Measurements from ENCODE around the gene AHCY. TPM values are rescaled to one million over a fixed set of nuclear protein-coding genes. Genes with fewer than 3 reads are reported as not detected.
"Not testable (repeated sequence)": the region's sequence is repeated elsewhere in the genome, so short reads cannot be mapped to it uniquely, and the experiment has no call there.

Gene AHCY
- total RNA-seq, 6 donors from 2014 or later: 41.9 to 76.8 (median 58.6) TPM

DNA sequence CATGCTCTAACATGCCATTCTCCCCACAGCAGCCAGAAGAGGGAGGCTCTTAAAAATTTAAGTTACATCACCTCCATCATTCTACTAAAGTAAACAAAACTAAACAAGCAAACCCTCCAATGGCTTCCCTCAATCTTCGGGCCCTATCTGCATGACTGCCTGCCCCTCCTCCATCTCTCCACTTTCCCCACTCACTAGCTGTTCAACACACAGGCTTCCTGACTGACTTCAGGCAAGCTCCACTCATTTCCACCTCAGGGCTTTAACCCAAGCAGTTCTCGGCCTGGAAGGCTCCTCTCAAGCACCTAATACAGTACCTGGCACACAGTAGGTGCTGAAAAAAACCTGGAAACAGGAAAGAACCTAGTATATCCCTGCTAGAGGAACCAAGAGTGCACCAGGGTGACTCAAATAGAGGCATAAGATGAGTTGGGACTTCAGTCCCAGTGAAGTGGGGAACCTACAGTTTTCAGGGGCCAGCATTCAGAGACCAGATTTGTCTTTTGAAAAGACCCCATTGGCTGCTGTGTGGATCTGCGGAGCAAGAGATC, 2.8 kb downstream of the AHCY start:
- Histone ChIP-seq H3K4me3 (no peak overlapping the region), H3K36me3 (no peaks in the 10 kb centered on the region), H3K27ac (no peak overlapping the region), H3K27me3 (no peaks in the 10 kb centered on the region), H3K4me1 (peaks cover 17 to 31% (median 26%) of the 10 kb centered on the region in 4 donors), H3K9me3 (no peaks in the 10 kb centered on the region)
- WGBS, 2 donors: 77 to 89% methylated on average over 3 of the region's 3 CpGs
- ATAC-seq (ENCODE audit: low FRiP score in 2 of 2): no peak
- TF ChIP-seq POLR2AphosphoS5 (IDR thresholded peaks at IDR 0.05) (no peak), EP300 (IDR thresholded peaks at IDR 0.05) (no peak), CTCF (IDR thresholded peaks at IDR 0.05) (no peak), POLR2A (IDR thresholded peaks at IDR 0.05) (no peak)
- DNase-seq: peak in 1 of 2 donors; percentile 49

- 80 to 84% methylated on average over 11 of the region's 11 CpGs for WGBS, 2 donors
- H3K4me3 ChIP-seq: no peak overlapping the region
- no peak for DNase-seq
- no peaks in the 10 kb centered on the region for H3K27me3 ChIP-seq
- no peak overlapping the region for H3K27ac ChIP-seq
- H3K4me1 ChIP-seq: peaks cover 17 to 31% (median 26%) of the 10 kb centered on the region in 4 donors
- no peak for ATAC-seq (ENCODE audit: low FRiP score in 2 of 2)
- H3K36me3 ChIP-seq: peaks cover 0 to 2% (median 0%) of the 10 kb centered on the region in 4 donors
- H3K9me3 ChIP-seq: no peaks in the 10 kb centered on the region
- TF ChIP-seq CTCF (IDR thresholded peaks at IDR 0.05) (no peak), EP300 (IDR thresholded peaks at IDR 0.05) (no peak), POLR2A (IDR thresholded peaks at IDR 0.05) (no peak), POLR2AphosphoS5 (IDR thresholded peaks at IDR 0.05) (no peak)
Measured at GRCh38 chr20:34299556-34300255, 3.4 kb downstream of the AHCY start.

GRCh38 chr20:34298294-34298784, 4.8 kb downstream of the AHCY start:
- not testable (repeated sequence) for ATAC-seq (ENCODE audit: low FRiP score in 2 of 2); H3K4me3 ChIP-seq; DNase-seq; H3K27ac ChIP-seq; H3K9me3 ChIP-seq; H3K27me3 ChIP-seq
- 53 to 96% methylated on average over 5 to 12 of the region's 15 CpGs for WGBS, 2 donors
- peaks cover 0 to 16% (median 9%) of the 10 kb centered on the region in 4 donors for H3K36me3 ChIP-seq
- peaks cover 14 to 29% (median 26%) of the 10 kb centered on the region in 4 donors for H3K4me1 ChIP-seq
- TF ChIP-seq CTCF (IDR thresholded peaks at IDR 0.05): peak in 2 of 6 experiments; percentile 11 to 31

GRCh38 chr20:34296468-34296867, 6.7 kb downstream of the AHCY start:
- no peak overlapping the region for H3K27ac ChIP-seq
- H3K4me1 ChIP-seq: peaks cover 8 to 18% (median 15%) of the 10 kb centered on the region in 4 donors
- H3K4me3 ChIP-seq: no peak overlapping the region
- no peak for DNase-seq
- ATAC-seq (ENCODE audit: low FRiP score in 2 of 2): no peak
- no peaks in the 10 kb centered on the region for H3K27me3 ChIP-seq
- TF ChIP-seq CTCF (IDR thresholded peaks at IDR 0.05) (no peak), EP300 (IDR thresholded peaks at IDR 0.05) (no peak)
- WGBS, 2 donors: 90 to 95% methylated on average over 3 of the region's 3 CpGs
- peaks cover 0 to 28% (median 25%) of the 10 kb centered on the region in 4 donors for H3K36me3 ChIP-seq
- no peaks in the 10 kb centered on the region for H3K9me3 ChIP-seq
